Measurements from ENCODE around the gene OR5H1.
A peak's percentile ranks its signal among the peaks of the same experiment; 100 is the strongest.
"Not testable (repeated sequence)": the region's sequence is repeated elsewhere in the genome, so short reads cannot be mapped to it uniquely, and the experiment has no call there.

OR5H1 gene

GRCh38 chr3:98130421-98130820 is at the start of gene OR5H1:
Gene OR5H1 (plus strand): TSS chr3:98130721. CDS start chr3:98132698, 1,977 bp downstream.
- DNase-seq: no peak

- no peak for DNase-seq
Measured at GRCh38 chr3:98086873-98087272, 43.6 kb upstream of the OR5H1 start, which contains the start of gene OR5AC2. Gene OR5AC2 (plus strand): TSS chr3:98087173. CDS start chr3:98087173, 0 bp downstream.

- DNase-seq: no peak
Measured at GRCh38 chr3:98095882-98096281, 34.6 kb upstream of the OR5H1 start.

- DNase-seq: no peak
Measured at GRCh38 chr3:98099848-98100247, 30.7 kb upstream of the OR5H1 start.

- DNase-seq: no peak
Measured at GRCh38 chr3:98108162-98108561, 22.4 kb upstream of the OR5H1 start.

- DNase-seq: no peak
Measured at GRCh38 chr3:98109807-98110549, 20.5 kb upstream of the OR5H1 start.

GRCh38 chr3:98110550-98110908 is 20.0 kb upstream of the OR5H1 start:
- DNase-seq: no peak

GRCh38 chr3:98114264-98114663 is 16.3 kb upstream of the OR5H1 start:
- DNase-seq: no peak

- DNase-seq: no peak
Measured at GRCh38 chr3:98115717-98116116, 14.8 kb upstream of the OR5H1 start.

GRCh38 chr3:98136631-98137030 is 6.1 kb downstream of the OR5H1 start:
- no peak for DNase-seq

GRCh38 chr3:98137826-98138557 is 7.5 kb downstream of the OR5H1 start:
- not testable (repeated sequence) for DNase-seq

GRCh38 chr3:98140531-98140930 is 10.0 kb downstream of the OR5H1 start:
- DNase-seq: no peak

- no peak for DNase-seq
Measured at GRCh38 chr3:98147179-98147578, 16.7 kb downstream of the OR5H1 start, which contains the start of gene OR5H14. Gene OR5H14 (plus strand): TSS chr3:98147479. CDS start chr3:98149386, 1,907 bp downstream.

GRCh38 chr3:98148751-98149150 is 18.2 kb downstream of the OR5H1 start:
- no peak for DNase-seq

- DNase-seq: not testable (repeated sequence)
Measured at GRCh38 chr3:98149456-98149855, 18.9 kb downstream of the OR5H1 start.

- DNase-seq: peak; percentile 3
Measured at GRCh38 chr3:98151241-98151640, 20.7 kb downstream of the OR5H1 start.

GRCh38 chr3:98166396-98166795 is 35.9 kb downstream of the OR5H1 start, which contains the start of gene OR5H15:
Gene OR5H15 (plus strand): TSS chr3:98166696. CDS start chr3:98168700, 2,004 bp downstream.
- no peak for DNase-seq

- DNase-seq: no peak
Measured at GRCh38 chr3:98171071-98171470, 40.5 kb downstream of the OR5H1 start.

GRCh38 chr3:98172621-98173020 is 42.1 kb downstream of the OR5H1 start:
- DNase-seq: no peak

- DNase-seq: no peak
Measured at GRCh38 chr3:98180319-98180890, 49.9 kb downstream of the OR5H1 start.

GRCh38 chr3:98182196-98182595 is 51.7 kb downstream of the OR5H1 start:
- no peak for DNase-seq

- DNase-seq: no peak
Measured at GRCh38 chr3:98185180-98185579, 54.7 kb downstream of the OR5H1 start.
